Upper lobe of left lung (tissue), 6 donors: ENCODE data around the gene CELSR2. TPM values are rescaled to one million over a fixed set of nuclear protein-coding genes. Genes with fewer than 3 reads are reported as not detected.

Experiments used
- ATAC-seq, 2 donors: fragments of 200-7000 bp; cut with Tn5 transposase; one replicate each; pipeline ENCODE4 v1.9.1; 2022; ENCODE audit warnings: mild to moderate bottlenecking in 2 of 2, moderate library complexity in 2 of 2; ENCODE audit not compliant: low FRiP score in 2 of 2
- DNase-seq, 2 donors: peaks; one replicate each; pipeline ENCODE4 v3.0.0-alpha.2; 2019 to 2020
- H3K27ac ChIP-seq, 4 donors: fragments of 200-600 bp; sonication (generic); one replicate each; pipeline ENCODE4 v1.5.1; 2016 to 2019
- H3K27me3 ChIP-seq, 4 donors: fragments of 200-600 bp; sonication (generic); one replicate each; pipeline ENCODE4 v1.5.1; 2017 to 2019
- H3K36me3 ChIP-seq, 4 donors: fragments of 200-600 bp; sonication (generic); one replicate each; pipeline ENCODE4 v1.5.1; 2016 to 2019
- H3K4me1 ChIP-seq, 4 donors: fragments of 200-600 bp; sonication (generic); one replicate each; pipeline ENCODE4 v1.5.1; 2018 to 2019
- H3K4me3 ChIP-seq, 4 donors: fragments of 200-600 bp; sonication (generic); one replicate each; pipeline ENCODE4 v1.5.1; 2017 to 2019; ENCODE audit warnings: mild to moderate bottlenecking in 2 of 4, moderate library complexity in 1 of 4
- H3K9me3 ChIP-seq, 4 donors: fragments of 200-600 bp; sonication (generic); one replicate each; pipeline ENCODE4 v1.5.1; 2018 to 2019
- EP300 ChIP-seq, 4 donors: sonication (generic); formaldehyde crosslinking; IDR thresholded peaks; one replicate each; pipeline ENCODE4 v1.5.1; 2017; ENCODE audit warnings: antibody characterized with exemption in 4 of 4, control low read depth in 2 of 4
- POLR2A ChIP-seq, 4 donors: fragments of 450-650 bp; IDR thresholded peaks; one replicate each; pipeline ENCODE4 v1.5.1; 2016 to 2017; ENCODE audit warnings: antibody characterized with exemption in 4 of 4, mild to moderate bottlenecking in 2 of 4
- POLR2AphosphoS5 ChIP-seq, 2 donors: sonication (generic); formaldehyde crosslinking; IDR thresholded peaks; one replicate each; pipeline ENCODE4 v1.5.1; 2017; ENCODE audit warnings: antibody characterized with exemption in 2 of 2
- WGBS, 2 donors: methylation state at CpG; one replicate each; pipeline ENCODE4 v1.1.5; 2017 to 2018; 5-methylcytosine and 5-hydroxymethylcytosine counted together
- total RNA-seq, 6 donors: library from RNA; depleted of rRNA in 4 of 6; stranded (reverse); fragments of >200 nt in 4 of 6; gene quantifications; one replicate each; pipeline versions ENCODE4 v1.1.0 to v1.2.1, GENCODE V29; 2016 to 2021
- TF ChIP-seq, protein P1 (sequence below), 6 experiments: fragments of 450-650 bp in 4 of 6; fragments of 200-600 bp in 2 of 6; sonication (generic) in 2 of 6; IDR thresholded peaks; one replicate each; pipeline ENCODE4 v1.5.1; 2016 to 2019; ENCODE audit warnings: antibody characterized with exemption in 6 of 6
- donor health status: DM: no; HTN: no; CAD: no; lungs with moderate emphysema.
- donor health status: DM: no; HTN: yes; CAD: no; lungs with severe emphysema.

The CELSR2 gene
- total RNA-seq, 6 donors from 2014 or later: 5.9 to 27.2 (median 8.8) TPM

DNA sequence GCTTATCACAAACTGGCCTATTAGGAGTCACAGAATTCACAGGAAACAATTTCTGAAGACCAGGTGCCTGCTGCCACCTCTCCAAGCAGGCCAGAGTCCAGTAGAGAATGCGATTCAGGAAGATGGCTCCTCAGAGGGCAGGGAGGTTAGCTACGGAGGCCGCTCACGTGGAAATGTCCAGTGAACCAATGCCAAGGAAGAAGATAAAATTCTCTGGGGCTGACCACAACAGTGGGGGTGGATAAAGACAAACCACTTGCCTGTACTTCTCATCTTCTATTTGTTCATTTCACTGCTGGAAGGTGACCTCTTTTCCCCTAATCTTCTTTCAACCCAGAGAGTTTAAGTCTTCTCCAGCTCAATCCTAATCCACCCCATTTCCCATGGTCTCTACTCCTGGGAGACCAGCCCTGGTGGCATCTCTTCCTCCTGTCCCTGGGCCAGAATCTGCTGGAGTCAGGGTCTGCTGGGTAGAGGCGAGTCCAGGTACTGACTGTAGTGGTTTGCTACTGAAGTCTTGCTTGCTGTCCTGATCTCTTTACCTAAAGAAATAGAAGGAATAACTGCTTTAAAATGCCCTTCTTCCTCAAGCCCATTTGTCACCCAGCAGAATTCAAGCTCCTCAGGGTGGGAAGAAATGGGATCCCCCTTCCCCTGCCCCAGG is 30.4 kb downstream of the CELSR2 start:
- Histone ChIP-seq H3K36me3 (peaks cover 0 to 10% (median 0%) of the 10 kb centered on the region in 4 donors), H3K27ac (no peak overlapping the region), H3K27me3 (no peaks in the 10 kb centered on the region), H3K9me3 (no peaks in the 10 kb centered on the region), H3K4me1 (peaks cover 23 to 49% (median 38%) of the 10 kb centered on the region in 4 donors), H3K4me3 (no peak overlapping the region)
- ATAC-seq: no peak
- 89 to 98% methylated on average over 5 of the region's 5 CpGs for WGBS, 2 donors
- TF ChIP-seq EP300 (IDR thresholded peaks at IDR 0.05) (no peak), POLR2AphosphoS5 (IDR thresholded peaks at IDR 0.05) (no peak), POLR2A (IDR thresholded peaks at IDR 0.05) (no peak)
- TF ChIP-seq, protein P1, sequence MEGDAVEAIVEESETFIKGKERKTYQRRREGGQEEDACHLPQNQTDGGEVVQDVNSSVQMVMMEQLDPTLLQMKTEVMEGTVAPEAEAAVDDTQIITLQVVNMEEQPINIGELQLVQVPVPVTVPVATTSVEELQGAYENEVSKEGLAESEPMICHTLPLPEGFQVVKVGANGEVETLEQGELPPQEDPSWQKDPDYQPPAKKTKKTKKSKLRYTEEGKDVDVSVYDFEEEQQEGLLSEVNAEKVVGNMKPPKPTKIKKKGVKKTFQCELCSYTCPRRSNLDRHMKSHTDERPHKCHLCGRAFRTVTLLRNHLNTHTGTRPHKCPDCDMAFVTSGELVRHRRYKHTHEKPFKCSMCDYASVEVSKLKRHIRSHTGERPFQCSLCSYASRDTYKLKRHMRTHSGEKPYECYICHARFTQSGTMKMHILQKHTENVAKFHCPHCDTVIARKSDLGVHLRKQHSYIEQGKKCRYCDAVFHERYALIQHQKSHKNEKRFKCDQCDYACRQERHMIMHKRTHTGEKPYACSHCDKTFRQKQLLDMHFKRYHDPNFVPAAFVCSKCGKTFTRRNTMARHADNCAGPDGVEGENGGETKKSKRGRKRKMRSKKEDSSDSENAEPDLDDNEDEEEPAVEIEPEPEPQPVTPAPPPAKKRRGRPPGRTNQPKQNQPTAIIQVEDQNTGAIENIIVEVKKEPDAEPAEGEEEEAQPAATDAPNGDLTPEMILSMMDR (IDR thresholded peaks at IDR 0.05): no peak
- no peak for DNase-seq

DNA sequence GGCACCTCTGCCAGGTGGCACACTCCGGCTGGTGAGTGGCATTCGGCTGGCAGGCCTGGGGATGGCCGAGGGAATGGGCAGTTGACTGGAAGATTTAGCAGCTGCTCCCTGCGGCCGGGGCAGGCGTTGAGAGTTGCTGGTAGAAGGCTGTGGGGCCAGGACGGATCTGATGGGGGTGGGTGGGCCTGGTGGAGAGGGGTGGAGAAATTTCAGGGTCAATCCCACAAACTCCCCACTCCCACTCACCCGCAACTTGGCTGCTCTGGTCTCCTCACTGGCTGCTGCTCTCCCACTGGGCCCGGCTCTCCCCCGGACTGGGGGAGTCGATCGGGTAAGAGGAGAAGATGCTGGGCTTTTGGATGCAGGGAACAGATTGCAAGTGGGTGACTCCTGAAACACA is 31.5 kb downstream of the CELSR2 start:
- no peak overlapping the region for H3K27ac ChIP-seq
- DNase-seq (no peak), ATAC-seq (no peak)
- H3K9me3 ChIP-seq: no peaks in the 10 kb centered on the region
- H3K27me3 ChIP-seq: no peaks in the 10 kb centered on the region
- H3K4me1 ChIP-seq: peaks cover 18 to 38% (median 31%) of the 10 kb centered on the region in 4 donors
- TF ChIP-seq POLR2A (IDR thresholded peaks at IDR 0.05) (no peak), EP300 (IDR thresholded peaks at IDR 0.05) (no peak), POLR2AphosphoS5 (IDR thresholded peaks at IDR 0.05) (no peak)
- TF ChIP-seq, protein P1 (IDR thresholded peaks at IDR 0.05): no peak
- H3K4me3 ChIP-seq: no peak overlapping the region
- H3K36me3 ChIP-seq: peaks cover 0 to 10% (median 0%) of the 10 kb centered on the region in 4 donors
- 92 to 95% methylated on average over 12 of the region's 12 CpGs for WGBS, 2 donors

DNA sequence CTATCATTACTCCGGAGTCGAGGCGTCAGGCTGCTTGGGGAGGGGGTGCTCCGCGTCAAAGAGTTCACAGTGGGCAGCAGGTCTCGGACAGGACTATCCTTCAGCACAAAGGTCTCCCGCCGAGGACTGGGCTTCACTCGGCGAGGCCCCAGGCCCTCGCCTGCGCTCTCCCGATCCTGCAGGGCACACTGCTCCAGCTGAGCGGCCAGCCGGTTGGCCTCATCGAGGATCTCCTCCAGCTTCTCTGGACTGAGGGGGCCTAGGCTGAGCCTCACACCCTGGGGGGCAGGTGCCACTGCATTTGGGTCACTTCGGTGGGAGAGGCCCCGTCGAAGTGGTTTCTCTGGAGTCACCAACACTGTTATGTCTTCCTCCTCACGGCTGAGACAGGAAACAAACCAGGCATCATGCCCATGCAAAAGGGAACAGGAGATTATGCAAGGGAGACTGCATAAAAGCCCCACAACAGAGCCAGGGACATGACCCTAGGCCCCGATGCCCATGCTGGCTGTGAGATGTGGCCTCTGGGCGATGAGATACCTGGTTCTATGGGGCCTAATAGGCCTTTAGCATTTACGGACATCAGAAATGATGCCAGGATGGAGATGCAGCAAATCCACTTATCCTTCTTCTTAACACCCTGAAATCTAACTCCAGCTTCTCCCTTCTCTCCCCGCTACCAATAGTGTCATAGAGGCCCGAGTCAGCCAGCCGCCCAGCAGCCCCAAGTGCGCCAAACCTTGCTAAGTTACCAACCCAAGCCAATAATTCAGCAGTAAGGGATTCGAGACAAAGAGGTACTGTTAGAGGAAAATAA is 32.5 kb downstream of the CELSR2 start:
- DNase-seq (peak in 1 of 2 donors; percentile 46), ATAC-seq (peak in 1 of 2 donors; percentile 13)
- no peaks in the 10 kb centered on the region for H3K9me3 ChIP-seq
- peaks cover 18 to 31% (median 27%) of the 10 kb centered on the region in 4 donors for H3K4me1 ChIP-seq
- H3K4me3 ChIP-seq: peak overlapping the region in 3 of 4 donors; percentile 61 to 73 (median 67)
- WGBS, 2 donors: 55 to 70% methylated on average over 25 to 28 of the region's 28 CpGs
- TF ChIP-seq, protein P1 (IDR thresholded peaks at IDR 0.05): no peak
- peak in 1 of 4 donors; percentile 31 for TF ChIP-seq POLR2A (IDR thresholded peaks at IDR 0.05)
- H3K36me3 ChIP-seq: peaks cover 0 to 10% (median 0%) of the 10 kb centered on the region in 4 donors
- H3K27me3 ChIP-seq: no peaks in the 10 kb centered on the region
- peak overlapping the region in 2 of 4 donors; percentile 92 to 93 for H3K27ac ChIP-seq

DNA sequence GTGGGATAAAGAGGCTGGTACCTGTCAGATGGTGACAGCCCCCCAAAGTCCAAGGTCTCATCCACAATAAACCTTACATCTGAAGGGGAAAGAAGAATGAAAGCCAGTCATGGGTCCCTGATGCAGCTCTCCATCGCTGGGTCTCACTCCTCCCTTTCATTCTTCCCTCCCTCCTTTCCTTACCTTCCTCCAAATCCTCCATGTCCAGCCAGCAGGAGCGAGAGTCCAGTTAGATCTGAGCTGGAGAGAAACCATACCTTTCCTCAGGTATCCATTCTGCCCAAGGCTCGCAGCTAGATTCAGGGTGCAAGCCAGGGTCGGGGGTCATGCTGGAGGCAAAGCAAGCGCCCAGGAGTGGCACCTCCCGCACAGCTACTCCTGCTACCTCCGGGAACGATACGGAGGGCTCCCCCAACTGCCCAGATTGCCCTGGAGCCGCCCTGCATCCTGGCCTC is 33.2 kb downstream of the CELSR2 start:
- H3K27me3 ChIP-seq: no peaks in the 10 kb centered on the region
- ATAC-seq (peak in 1 of 2 donors; percentile 25), DNase-seq (no peak)
- no peaks in the 10 kb centered on the region for H3K9me3 ChIP-seq
- H3K27ac ChIP-seq: peak overlapping the region; percentile 81 to 93 (median 92)
- peaks cover 0 to 10% (median 0%) of the 10 kb centered on the region in 4 donors for H3K36me3 ChIP-seq
- H3K4me1 ChIP-seq: peaks cover 15 to 24% (median 22%) of the 10 kb centered on the region in 4 donors
- 10 to 34% methylated on average over 5 to 10 of the region's 10 CpGs for WGBS, 2 donors
- TF ChIP-seq, protein P1 (IDR thresholded peaks at IDR 0.05): no peak
- TF ChIP-seq EP300 (IDR thresholded peaks at IDR 0.05): no peak
- TF ChIP-seq POLR2A (IDR thresholded peaks at IDR 0.05): no peak
- no peak for TF ChIP-seq POLR2AphosphoS5 (IDR thresholded peaks at IDR 0.05)
- peak overlapping the region; percentile 42 to 73 (median 64) for H3K4me3 ChIP-seq
